DMS 273 treated with DMSO at 0.1 percent for 48 hours (cell line): ENCODE data around the gene LAMA3.

Experiments used
- DNase-seq: peaks from one replicate; lab custom pipeline; 2025; lab: John Stamatoyannopoulos, UW

LAMA3 gene

DNA sequence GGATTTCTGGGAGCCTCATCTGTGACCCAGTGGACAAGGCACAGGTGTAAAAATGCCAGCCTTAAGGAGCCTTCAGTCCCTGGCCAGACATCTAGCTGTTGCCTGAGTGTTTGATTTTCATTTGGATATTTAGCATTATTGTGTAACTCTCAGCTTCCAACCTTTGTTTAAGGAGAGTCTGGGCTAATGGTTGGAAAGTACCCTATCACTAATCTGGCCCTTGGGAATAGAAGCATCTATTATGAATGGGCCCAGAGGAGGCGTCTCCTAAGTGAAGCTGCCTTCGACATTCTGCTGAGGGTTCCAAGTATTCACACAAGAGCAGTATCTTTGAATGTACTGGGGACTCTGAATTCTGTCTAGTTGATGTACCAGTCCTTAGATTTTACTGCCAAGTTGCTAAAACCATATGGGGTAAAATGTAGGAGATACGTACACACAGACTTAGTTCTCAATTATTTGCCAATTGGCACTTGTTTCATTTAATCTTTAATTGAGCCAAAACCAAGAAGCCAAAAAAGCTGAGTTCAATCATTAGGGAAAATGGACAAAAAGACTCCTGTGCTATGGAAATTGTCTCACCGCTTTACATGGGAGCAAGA is 19.3 kb upstream of the LAMA3 start:
- DNase-seq: no peak

DNA sequence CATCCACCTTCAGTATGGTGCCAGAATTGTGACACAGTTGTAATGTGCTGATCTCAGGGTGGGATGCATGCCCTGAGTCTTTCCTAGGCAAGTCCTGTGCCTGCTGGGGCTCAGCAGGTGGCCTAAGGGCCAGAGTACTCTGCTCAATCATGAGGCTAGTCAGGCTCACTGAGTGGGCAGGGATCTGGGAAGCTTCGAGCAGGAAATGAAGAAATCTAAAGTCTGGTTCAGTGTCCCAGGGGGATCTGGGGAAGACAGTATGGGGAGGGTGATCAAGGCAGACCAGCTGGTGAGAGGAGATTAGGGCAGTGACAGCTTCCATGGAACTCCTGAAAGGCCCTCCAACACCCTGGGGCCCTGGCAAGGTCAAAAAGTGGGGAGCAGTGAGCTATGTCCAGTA is 17.7 kb upstream of the LAMA3 start:
- no peak for DNase-seq

DNA sequence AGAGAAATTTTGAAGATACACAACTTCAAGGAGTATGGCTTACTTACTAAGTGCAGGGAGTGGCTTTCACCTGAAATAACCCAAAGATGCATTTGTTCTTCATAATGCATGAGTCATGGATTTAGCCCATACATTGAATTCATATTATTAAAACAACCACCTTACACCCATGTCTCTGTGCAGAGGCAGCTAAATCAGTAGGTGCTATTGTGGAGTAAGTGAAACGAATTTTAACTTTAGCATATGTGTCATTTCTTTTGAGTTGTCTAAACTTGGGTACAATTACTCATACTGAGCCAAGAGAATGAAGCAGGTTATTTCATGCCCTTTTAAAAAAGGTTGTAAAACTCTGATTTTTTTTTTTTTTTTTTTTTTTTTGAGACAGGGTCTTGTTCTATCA is 15.5 kb upstream of the LAMA3 start:
- no peak for DNase-seq

DNA sequence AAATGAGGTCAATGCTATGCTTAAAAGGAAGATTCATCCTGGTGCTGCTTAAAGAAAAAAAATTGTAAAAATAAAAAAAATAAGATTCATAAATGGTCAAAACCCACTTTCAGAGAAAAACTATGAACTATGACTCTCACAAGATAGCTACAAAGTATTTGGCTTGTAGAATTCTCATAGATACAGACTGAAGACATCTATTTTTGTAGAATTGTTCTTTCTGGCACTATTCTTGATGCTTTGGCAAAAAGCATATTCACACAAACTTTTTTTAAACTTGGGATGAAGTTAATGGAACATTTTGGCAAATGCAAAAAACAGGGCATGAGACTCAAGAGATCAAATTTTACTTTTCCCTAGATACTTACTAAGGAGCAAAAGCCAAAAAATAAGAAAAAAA is 14.0 kb upstream of the LAMA3 start:
- no peak for DNase-seq

DNA sequence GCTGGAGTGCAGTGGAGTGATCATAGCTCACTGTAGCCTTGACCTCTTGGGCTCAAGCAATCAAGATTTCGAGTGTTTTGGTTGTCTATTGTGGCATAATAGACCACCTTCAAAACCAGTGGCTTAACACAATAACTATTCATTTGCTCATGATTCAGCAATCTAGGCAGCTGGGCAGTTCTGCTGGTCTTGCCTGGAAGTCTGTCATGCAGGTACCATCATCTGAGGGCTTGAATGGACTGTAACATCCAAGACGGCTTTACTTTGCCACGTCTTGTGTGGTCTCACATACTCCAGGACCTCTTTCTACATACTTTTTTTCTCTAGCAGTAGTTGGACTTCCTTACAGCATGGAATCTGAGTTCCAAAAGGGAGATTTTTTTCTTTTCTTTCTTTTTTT is 13.4 kb upstream of the LAMA3 start:
- no peak for DNase-seq

DNA sequence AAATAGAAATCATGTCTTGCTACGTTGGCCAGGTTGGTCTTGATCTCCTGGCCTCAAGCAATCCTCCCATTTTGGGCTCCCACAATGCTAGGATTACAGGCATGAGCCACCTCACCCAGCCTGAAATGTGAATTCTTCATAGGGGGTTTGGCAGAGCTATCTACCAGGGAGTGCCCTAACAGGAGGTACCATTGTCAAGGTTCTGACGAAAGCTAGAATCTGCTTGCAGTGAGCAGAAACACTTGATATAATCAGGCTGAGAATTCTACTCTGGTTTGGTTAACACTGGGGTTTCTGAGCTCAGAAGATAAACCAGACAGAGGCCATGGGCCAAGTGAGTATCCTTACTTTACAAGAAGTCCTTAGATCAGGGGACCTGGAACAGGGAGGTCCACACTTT is 7.2 kb upstream of the LAMA3 start:
- no peak for DNase-seq

DNA sequence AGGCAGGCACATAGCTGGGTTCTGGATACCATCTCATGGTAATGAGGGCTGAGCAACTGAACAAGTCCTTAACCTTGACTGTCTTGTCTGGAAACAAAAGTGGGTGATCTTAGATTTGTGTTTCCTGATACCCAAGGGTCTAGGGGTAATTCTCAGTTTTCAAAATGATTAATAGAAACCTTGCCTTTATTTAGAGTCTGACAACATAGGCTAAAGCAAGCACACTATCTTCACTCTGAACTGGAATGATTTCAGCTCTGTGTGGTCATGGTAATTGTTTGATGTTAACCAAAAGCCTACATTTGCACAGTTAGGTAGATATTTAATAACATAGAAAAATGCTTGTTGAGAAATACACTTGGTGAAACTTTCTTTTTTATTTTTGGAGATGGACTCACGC is 6.8 kb upstream of the LAMA3 start:
- DNase-seq: no peak

DNA sequence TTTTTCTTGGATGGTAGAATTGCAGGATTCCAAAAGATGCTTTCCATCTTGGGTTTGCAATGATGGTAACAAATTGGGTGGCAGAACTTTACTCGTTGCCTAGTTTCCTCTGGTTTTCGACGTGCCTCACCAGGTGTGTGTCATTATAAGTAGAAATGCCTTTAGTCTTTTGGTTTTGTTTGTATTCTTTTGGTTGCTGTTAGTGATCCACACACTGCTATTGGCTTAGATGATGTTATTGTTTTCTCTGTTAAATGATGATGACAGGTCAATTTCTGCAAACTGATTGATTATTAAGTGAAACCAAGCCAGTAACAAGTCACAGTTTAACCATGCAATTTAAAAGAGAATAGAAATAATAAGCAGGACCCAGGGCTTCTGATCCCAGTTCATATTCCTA is 6.1 kb upstream of the LAMA3 start:
- no peak for DNase-seq

DNA sequence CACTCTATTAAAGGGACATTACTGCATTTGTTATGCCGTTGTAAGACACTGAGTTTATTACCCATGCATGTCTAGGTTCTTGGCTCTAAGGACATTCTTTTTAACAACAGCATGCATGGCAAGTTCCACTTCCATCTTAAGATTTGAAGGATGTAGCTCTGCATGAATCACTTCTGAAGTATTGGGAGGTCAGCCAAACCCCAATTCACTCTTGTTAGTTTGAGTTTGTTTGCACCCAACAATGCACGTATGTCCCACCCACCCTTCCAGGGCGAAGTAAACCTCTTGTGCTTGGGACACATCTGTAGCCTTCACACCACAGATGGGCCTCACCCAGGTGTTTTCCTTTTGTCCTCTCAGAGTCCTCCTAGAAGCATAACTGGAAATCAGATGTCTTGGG is 5.6 kb upstream of the LAMA3 start:
- no peak for DNase-seq

DNA sequence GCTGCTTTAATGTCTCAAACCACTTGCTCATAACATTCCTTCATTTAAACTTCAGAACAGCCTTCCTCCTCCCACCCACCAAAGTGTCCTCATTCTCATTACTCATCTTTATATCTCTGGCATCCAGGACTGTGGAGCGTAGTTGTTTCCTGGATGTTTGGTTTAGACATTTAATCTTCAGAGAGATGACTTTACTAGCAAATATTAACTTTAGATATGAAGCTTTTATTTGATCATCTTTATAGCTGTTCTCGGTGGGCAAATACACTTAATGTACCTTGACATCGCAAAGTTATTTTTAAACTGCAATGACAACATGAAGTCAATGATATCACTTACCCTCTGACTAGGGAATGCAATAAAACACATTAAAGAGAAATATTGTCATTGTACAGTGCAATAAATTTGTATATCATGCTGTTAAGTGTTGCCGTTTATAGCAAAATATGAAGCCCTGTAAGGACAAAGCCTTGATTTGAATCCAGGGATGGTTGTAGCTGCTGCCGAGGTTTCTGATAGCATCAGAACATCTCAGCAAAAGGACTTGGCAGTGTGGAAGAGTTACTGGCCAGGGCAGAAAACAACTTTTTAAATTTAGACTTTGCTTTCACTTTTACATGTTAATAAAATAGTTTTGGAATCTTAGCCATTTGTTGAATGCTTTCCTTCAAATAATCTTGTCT is 4.6 kb upstream of the LAMA3 start:
- no peak for DNase-seq

DNA sequence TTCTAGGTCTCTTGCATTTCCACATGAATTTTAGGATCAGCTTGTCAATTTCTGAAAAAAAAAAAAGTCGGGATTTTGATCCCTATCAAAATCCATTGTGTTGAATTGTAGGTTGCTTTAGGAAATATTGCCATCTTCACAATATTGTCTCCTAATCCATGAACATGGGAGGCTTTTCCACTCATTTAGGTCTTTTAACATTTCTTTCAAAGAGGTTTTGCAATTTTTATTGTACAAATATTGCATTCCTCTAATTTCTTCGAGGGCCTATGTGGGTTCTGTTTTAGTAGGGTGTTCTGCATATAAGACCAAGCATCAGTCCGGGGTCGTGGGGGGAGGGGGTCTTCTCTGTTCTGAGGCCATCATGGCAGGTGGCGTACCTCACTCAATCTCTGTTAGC is 725 bp upstream of the LAMA3 start:
- no peak for DNase-seq

DNA sequence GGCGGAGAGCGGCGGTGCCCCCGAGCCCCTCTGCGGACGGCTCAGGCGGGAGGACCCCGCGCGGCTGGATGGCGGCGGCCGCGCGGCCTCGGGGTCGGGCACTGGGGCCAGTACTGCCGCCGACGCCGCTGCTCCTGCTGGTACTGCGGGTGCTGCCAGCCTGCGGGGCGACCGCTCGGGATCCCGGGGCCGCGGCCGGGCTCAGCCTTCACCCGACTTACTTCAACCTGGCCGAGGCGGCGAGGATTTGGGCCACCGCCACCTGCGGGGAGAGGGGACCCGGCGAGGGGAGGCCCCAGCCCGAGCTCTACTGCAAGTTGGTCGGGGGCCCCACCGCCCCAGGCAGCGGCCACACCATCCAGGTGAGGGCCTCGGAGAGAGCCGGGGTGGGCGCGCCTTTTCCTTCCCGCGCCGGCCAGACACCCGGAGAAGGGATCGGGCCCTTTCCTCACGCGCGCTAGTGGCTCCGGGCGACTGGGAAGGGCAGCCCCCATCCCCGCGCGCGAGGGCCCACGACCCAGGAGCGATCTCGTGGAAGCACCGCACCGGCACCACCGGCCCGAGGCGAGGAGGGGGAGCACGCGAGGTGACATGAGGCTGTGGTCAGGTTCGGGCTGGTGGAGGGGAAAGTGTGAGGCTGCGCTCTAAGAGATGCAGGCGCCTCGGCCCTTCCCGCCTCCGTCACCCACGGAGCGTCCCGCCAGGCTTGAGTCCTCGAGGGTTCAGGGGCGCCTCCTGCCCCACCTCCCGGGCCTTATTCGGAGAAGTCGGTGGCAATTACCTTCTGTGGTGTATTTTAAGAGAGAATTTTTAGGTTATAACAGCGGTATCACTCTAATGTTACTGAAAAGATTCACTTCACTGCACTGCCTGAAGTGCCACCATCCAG is 607 bp downstream of the LAMA3 start:
- DNase-seq: no peak

DNA sequence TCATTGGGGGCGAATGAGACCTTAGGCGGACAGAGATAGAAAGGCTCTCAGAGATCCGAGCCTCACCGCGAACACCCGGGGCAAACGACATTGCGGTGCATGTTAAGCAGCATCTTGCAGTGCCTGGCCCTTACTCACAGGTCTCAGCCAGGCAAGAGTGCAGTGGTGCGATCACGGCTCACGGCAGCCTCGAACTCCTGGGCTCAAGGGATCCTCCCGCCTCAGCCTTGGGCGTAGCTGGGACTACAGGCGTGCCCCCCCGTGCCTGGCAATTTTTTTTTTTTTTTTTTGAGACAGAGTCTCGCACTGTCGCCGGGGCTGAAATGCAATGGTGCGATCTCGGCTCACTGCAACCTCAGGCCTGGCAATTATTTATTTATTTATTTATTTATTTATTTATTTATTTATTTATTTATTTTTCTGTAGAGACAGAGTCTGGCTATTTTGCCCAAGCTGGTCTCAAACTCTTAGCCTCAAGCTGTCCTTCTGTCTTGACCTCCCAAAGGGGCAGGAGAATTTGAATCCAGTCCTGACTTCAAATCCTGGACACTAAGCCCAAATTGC is 1.3 kb downstream of the LAMA3 start:
- no peak for DNase-seq

DNA sequence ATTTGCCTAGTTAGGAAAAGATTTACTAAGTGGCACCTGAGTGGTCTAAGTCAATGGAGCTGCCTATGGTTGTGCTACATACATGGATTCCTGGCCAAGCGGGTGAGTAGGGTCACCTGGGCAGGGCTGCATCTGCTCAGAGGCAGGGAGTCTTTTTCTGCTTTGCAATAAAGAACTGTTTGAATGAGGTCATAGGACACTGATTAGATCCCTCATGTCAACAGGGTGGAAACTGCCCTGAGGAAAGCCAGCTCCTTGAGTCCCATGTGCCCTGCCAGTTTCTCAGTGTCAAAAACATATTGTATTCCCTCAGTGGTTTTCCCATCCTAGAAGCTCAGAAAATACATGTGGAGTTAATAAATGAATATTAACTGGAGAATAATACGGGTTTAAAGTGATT is 4.6 kb downstream of the LAMA3 start:
- no peak for DNase-seq

DNA sequence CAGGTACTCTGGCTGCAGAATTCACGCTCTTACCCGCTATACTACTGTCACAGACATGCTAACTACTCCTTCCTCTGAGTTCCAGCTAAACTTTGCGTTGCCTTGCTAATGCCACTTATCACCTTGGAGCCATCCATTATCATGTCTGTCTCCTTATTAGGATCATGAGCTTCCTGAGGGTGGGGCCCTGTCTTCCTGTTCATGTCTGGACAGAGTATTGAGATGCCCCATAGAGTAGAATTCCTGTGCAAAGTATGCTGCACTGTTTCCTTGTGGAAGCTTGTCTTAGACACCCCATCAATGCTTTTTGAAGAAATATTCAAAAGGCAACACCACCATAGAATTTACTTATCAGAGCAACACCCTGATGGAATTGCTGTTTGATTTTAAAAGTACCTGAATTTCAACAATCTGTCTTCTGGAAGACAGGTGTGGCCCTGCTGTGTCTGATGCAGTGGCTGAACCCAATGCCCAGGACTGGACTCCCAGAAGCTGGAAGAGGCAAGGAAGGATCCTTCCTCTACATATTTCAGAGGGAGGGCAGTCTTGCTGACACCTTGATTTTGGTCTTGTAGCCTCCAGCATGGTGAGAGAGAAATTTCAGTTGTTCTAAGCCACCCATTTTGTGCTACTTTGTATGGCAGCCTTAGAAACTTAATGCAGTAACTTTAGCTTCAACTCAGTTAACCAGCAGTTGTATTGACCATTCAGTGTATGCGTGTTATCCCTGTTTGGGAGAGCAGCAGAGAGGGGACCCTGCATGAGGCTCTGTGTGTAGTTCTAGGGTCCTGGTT is 5.6 kb downstream of the LAMA3 start:
- DNase-seq: no peak

DNA sequence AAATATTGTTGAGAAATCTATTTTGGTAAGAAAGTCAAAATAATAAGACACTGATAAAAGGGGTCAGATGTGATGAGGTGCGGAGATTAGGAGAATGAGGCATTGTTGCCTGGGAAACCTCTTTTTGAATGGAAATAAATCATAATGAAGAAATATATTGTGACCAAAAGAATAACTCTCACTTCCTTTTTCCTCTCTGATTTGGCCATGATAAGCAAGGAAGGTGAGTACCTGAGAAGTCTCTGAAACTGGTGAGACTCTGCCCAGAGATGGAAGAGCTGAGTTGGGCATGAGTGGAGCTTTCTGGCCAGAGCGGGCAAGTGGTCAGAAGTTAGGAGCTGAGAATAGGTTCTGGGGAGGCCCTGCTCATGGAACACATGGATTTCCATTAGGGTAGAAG is 11.8 kb downstream of the LAMA3 start:
- no peak for DNase-seq

DNA sequence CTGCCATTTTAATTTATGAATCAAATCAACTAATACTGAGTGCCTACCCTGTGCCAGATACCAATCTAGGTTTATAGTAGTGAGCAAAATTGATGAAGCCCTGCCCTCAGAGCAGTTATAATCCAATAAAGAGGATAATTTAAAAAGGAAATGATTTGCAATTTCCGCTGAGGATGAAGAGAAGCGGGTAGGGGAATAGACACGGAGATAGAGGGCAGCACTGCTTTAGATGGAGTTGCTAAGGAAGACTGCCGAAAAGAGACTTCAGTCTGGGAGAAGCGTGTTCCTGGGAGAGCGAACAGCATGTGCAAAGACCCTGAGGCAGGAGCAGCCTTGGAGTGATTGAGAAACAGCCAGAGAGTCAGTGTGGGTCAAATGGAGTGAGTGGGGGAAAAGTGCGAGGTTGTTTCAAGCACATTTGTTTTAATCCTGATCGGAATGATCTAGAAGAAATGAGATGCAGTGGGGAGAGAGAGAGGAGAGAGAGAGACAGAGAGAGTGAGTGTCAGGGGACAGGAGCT is 12.4 kb downstream of the LAMA3 start:
- no peak for DNase-seq

DNA sequence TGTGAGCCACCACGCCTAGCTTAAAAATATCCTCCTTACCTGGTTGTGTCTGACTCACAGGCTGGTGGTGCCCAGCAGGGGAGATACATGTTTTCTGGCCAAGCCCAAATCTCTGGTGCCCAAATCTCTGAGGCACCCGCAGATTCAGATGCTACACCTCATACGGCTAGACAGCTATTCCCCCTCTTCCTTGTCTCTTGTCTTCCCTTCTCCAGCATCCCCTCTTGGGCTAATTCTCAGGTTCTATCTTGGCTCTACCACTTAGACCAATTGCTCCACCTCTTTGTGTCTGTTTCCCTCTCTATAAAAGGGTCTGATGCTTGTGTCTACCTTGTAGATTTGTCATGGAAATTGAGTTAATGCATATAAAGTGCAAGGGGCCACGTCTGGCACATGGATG is 13.4 kb downstream of the LAMA3 start:
- no peak for DNase-seq

DNA sequence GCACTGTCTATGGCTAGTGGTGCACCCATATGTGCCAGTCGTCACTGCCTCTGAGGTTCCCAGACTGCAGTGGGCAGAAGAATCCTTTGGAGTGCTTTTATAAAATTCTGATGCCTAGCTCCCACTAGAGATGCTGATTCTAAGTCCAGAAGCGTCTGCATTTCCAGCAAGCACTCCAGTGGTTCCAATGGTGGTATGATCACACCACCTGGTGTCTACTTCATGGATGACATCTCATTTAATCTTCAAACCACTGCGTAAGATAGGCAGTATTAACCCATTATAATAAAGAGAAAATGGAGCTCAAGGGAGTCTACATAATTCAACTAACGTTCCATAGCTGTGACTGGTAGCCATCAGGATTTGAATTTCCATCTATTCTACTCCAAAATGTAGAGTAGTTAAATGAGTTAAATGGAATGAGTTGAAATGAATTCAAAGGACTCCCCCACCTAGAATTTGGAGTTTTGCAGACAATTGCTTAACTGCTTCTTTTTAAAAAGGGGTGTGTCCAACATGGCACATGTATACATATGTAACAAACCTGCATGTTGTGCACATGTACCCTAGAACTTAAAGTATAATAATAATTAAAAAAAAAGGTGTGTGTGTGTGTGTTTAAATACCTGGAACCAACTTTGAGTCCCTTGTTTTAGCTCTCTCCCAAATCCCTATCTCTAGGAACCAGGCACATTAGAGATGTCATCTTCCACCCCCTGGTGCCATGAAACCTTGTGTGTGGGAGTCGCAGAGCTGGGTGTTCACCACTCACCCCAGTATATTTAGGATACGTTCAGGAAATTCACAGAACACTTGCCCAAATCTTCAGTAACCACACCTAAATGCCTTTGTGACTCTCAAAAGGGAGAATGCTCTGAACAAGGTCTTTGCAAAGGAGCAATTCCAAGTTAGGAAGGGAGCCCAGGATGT is 14.1 kb downstream of the LAMA3 start:
- DNase-seq: peak; percentile 8

DNA sequence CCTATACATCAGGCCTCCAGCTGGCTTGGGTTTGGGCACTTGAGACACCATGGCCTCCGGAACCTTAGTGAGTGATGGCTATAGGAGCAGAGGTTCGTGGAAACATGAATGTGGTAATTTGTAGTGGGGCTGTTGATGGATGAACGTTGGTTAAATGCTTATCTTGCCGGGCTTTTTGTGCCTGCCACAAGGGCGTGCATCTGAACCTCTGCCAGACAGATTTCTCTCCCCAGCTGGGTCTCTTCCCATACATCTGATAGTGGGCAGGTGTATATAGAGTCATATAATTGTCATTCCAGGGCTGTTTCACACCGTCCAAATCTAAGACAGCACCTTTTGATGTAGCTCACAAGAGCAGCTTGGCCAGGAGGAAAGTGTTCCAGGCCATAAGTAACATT is 14.7 kb downstream of the LAMA3 start:
- DNase-seq: no peak

DNA sequence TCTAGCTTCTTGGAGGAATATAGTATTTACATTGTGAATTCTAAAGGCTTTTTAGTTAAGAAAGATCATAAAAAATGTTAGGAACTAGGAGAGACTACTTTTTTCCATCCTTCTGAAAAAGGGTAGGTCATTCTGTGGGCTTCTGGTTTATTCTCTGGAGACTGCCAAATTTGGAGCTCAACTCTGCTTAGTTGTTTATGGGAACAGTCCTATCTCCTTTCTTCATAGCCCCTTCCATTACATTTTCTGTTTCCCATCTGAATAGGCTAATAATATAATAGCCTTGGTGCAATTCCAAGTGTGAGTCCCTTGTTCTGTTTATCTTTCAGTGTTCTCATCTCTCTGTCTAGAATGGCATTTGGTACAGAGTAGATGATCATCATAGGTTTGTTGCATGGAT is 15.6 kb downstream of the LAMA3 start:
- DNase-seq: no peak
